ENCODE measurements around the gene HSDL1. TPM values are rescaled to one million over a fixed set of nuclear protein-coding genes. Genes with fewer than 3 reads are reported as not detected.

The HSDL1 gene
- total and polyA plus RNA-seq, 2 donors (not counting 3 experiments of a cell fraction or from before 2014, with no cell fraction given): 19.9 to 27.9 TPM

- TSS peak; percentile 47 for BruUV-seq (replicated peaks)
- H3K27me3 ChIP-seq (ENCODE audit: control insufficient read depth in 2 of 2, insufficient read depth in 2 of 2, low read length in 2 of 2): no peaks in the 10 kb centered on the region
- ChIA-PET POLR2A (interaction anchor here (0.6 to 1.1 kb wide), 2 partner anchors 70 to 356 kb away, joined by 5 to 8 read pairs; partner anchors contain the start of gene MBTPS1), CTCF (interaction anchor here (0.5 to 2.2 kb wide), 50 partner anchors 8 to 363 kb away, joined by 3 to 29 read pairs (median 5); partner anchors contain the start of genes DNAAF1, HSDL1, MBTPS1 and OSGIN1)
- H3K36me3 ChIP-seq (ENCODE audit: control insufficient read depth in 2 of 2, extremely low read depth in 1 of 2, insufficient read depth in 2 of 2, low read length in 2 of 2): peaks cover 3 to 16% of the 10 kb centered on the region in 2 experiments
- peaks cover 23% of the 10 kb centered on the region for H3K79me2 ChIP-seq (ENCODE audit: control insufficient read depth, insufficient read depth, low read length)
- H3K27ac ChIP-seq (ENCODE audit: insufficient read depth, low read depth, low read length): peak within 1 kb of the TSS; percentile 35
- H2AFZ ChIP-seq (ENCODE audit: low read depth, low read length): peak within 1 kb of the TSS; percentile 100
- dilution Hi-C loops (cut with MboI; ENCODE audit: extremely low pct_ligation_motif_present, low sequenced_read_pairs): no loop called here
- peak within 1 kb of the TSS; percentile 33 for H3K4me2 ChIP-seq (ENCODE audit: insufficient read depth, low read length)
- H3K4me3 ChIP-seq (replicated peaks in 1 of 3; ENCODE audit: insufficient read depth in 1 of 3, low read depth in 1 of 3, low read length in 3 of 3): peak within 1 kb of the TSS; percentile 76 to 95 (median 86)
- FAIRE-seq: peak; percentile 94
- peak within 1 kb of the TSS; percentile 86 for H3K9ac ChIP-seq (replicated peaks; ENCODE audit: extremely low read depth, insufficient read depth, low read length)
- DNase-seq (ENCODE audit: low read depth, low spot score): peak; percentile 94
- H3K4me1 ChIP-seq (ENCODE audit: control insufficient read depth, extremely low read depth, insufficient read depth, low read length): peaks cover 17% of the 10 kb centered on the region
- no peaks in the 10 kb centered on the region for H3K9me1 ChIP-seq (replicated peaks; ENCODE audit: control insufficient read depth, extremely low read depth, insufficient read depth, low read length)
- intact Hi-C loops (cut with micrococcal nuclease): loop anchor here (1.0 to 5.0 kb wide), 5 partner anchors 10 to 234 kb away; partner anchors contain the start of genes MBTPS1 and OSGIN1
- H4K20me1 ChIP-seq (replicated peaks; ENCODE audit: control insufficient read depth, extremely low read depth, insufficient read depth, low read length): no peaks in the 10 kb centered on the region
- no peaks in the 10 kb centered on the region for H3K9me3 ChIP-seq (replicated peaks; ENCODE audit: control insufficient read depth, insufficient read depth, low read length)
- TF ChIP-seq POLR2A (IDR thresholded peaks at IDR 0.05; ENCODE audit: low read depth, low read length) (peak; percentile 61), MYC (IDR thresholded peaks at IDR 0.05; ENCODE audit: low read depth, low read length) (no peak), CTCF (IDR thresholded peaks at IDR 0.05; ENCODE audit: extremely low read depth in 1 of 2, insufficient read depth in 1 of 2, low read depth in 1 of 2, low read length in 2 of 2) (peak; percentile 98 to 99), GATA2 (IDR thresholded peaks at IDR 0.05; ENCODE audit: insufficient read depth, insufficient read length, low read depth, low read length) (no peak), POLR2AphosphoS5 (IDR thresholded peaks at IDR 0.05; ENCODE audit: insufficient read depth, low read depth, low read length) (peak; percentile 77), MAX (IDR thresholded peaks at IDR 0.05; ENCODE audit: insufficient read depth, insufficient read length) (peak; percentile 16)
Observed at GRCh38 chr16:84186685-84187437, 41.9 kb upstream of the HSDL1 start, which contains the start of gene TAF1C. Gene TAF1C, minus strand, starts transcription at chr16:84187057. Its CDS starts 2,069 bp downstream, at chr16:84184988.
